CD14-positive monocyte (primary cell): ENCODE results near the gene EDARADD. TPM values are rescaled to one million over a fixed set of nuclear protein-coding genes. Genes with fewer than 3 reads are reported as not detected.

Experiments
- DNase-seq, 3 donors: peaks; one replicate each; pipeline ENCODE4 v3.0.0-alpha.2; 2011 to 2022
- H2AFZ ChIP-seq: 2 replicates; pipeline ENCODE4 v1.6.0; 2012; ENCODE audit warnings: mild to moderate bottlenecking, low read depth, low read length, inconsistent platforms; ENCODE audit not compliant: insufficient read depth, poor library complexity, severe bottlenecking
- H3K27ac ChIP-seq, 2 donors: 1 replicate in 1 of 2; 2 replicates in 1 of 2; pipeline ENCODE4 v1.5.1; 2012 to 2013; ENCODE audit warnings: low read length in 2 of 2, control low read depth in 1 of 2, inconsistent platforms in 1 of 2, low read depth in 1 of 2, mild to moderate bottlenecking in 1 of 2
- H3K27me3 ChIP-seq, 2 donors: one replicate each; pipeline versions ENCODE4 v1.6.0 to v1.6.1; 2011 to 2013; ENCODE audit warnings: low read length in 2 of 2; ENCODE audit not compliant: control insufficient read depth in 2 of 2, insufficient read depth in 2 of 2
- H3K36me3 ChIP-seq, 2 donors: replicated peaks in 1 of 2; 1 replicate in 1 of 2; 2 replicates in 1 of 2; pipeline versions ENCODE4 v1.5.1 to v1.6.1; 2012 to 2013; ENCODE audit warnings: low read length in 2 of 2, control low read depth in 1 of 2, inconsistent platforms in 1 of 2, mild to moderate bottlenecking in 1 of 2; ENCODE audit not compliant: insufficient read depth in 2 of 2, control insufficient read depth in 1 of 2
- H3K4me1 ChIP-seq, 2 donors: 1 replicate in 1 of 2; 2 replicates in 1 of 2; pipeline versions ENCODE4 v1.5.1 to v1.6.1; 2012 to 2013; ENCODE audit warnings: low read length in 2 of 2, control low read depth in 1 of 2, inconsistent platforms in 1 of 2, mild to moderate bottlenecking in 1 of 2, moderate library complexity in 1 of 2; ENCODE audit not compliant: insufficient read depth in 2 of 2, control insufficient read depth in 1 of 2
- H3K4me2 ChIP-seq: replicated peaks from 2 replicates; pipeline ENCODE3; 2012; ENCODE audit warnings: low read length, moderate library complexity, mild to moderate bottlenecking; ENCODE audit not compliant: poor library complexity, severe bottlenecking; ENCODE audit errors: extremely low read depth
- H3K4me3 ChIP-seq, 3 experiments: fragments of 200-600 bp in 1 of 3; sonication (generic) in 1 of 3; replicated peaks in 1 of 3; 1 replicate in 2 of 3; 2 replicates in 1 of 3; pipeline ENCODE4 v1.5.1; 2011 to 2013; ENCODE audit warnings: low read length in 3 of 3, mild to moderate bottlenecking in 3 of 3, control low read depth in 2 of 3, low read depth in 2 of 3, inconsistent platforms in 1 of 3, moderate library complexity in 1 of 3
- H3K79me2 ChIP-seq: 2 replicates; pipeline ENCODE4 v1.6.0; 2012; ENCODE audit warnings: mild to moderate bottlenecking, control low read depth, inconsistent platforms, low read length, moderate library complexity; ENCODE audit not compliant: insufficient read depth
- H3K9ac ChIP-seq: 2 replicates; pipeline ENCODE4 v1.6.0; 2017; ENCODE audit warnings: low read length, mild to moderate bottlenecking; ENCODE audit not compliant: insufficient read depth, poor library complexity, severe bottlenecking
- H3K9me3 ChIP-seq, 2 donors: replicated peaks in 1 of 2; 1 replicate in 1 of 2; 2 replicates in 1 of 2; pipeline versions ENCODE4 v1.5.1 to v1.6.1; 2012 to 2013; ENCODE audit warnings: low read length in 2 of 2, control low read depth in 1 of 2; ENCODE audit not compliant: control insufficient read depth in 1 of 2, insufficient read depth in 1 of 2
- H4K20me1 ChIP-seq: 2 replicates; pipeline ENCODE4 v1.6.0; 2012; ENCODE audit warnings: mild to moderate bottlenecking, low read length, control low read depth, moderate library complexity; ENCODE audit not compliant: insufficient read depth
- H3K27ac Mint-ChIP-seq, 7 donors: one replicate each; pipeline ENCODE4 v1.8.0; 2020; ENCODE audit warnings: mild to moderate bottlenecking in 7 of 7, mixed read lengths in 7 of 7, moderate library complexity in 6 of 7, inconsistent platforms in 2 of 7
- H3K27me3 Mint-ChIP-seq, 3 donors: one replicate each; pipeline ENCODE4 v1.8.0; 2021 to 2022; ENCODE audit warnings: low read depth in 3 of 3, mild to moderate bottlenecking in 3 of 3, mixed read lengths in 3 of 3, moderate library complexity in 3 of 3, inconsistent platforms in 1 of 3
- H3K36me3 Mint-ChIP-seq, 2 donors: one replicate each; pipeline ENCODE4 v1.8.0; 2020; ENCODE audit warnings: mixed read lengths in 2 of 2, inconsistent platforms in 1 of 2, mild to moderate bottlenecking in 1 of 2
- H3K4me1 Mint-ChIP-seq: one replicate; pipeline ENCODE4 v1.8.0; 2020; ENCODE audit warnings: mild to moderate bottlenecking, mixed read lengths
- H3K4me3 Mint-ChIP-seq, 2 donors: one replicate each; pipeline ENCODE4 v1.8.0; 2020; ENCODE audit warnings: mild to moderate bottlenecking in 2 of 2, mixed read lengths in 2 of 2, moderate library complexity in 1 of 2
- H3K9me3 Mint-ChIP-seq, 7 donors: one replicate each; pipeline ENCODE4 v1.8.0; 2020 to 2022; ENCODE audit warnings: mixed read lengths in 7 of 7, mild to moderate bottlenecking in 6 of 7, moderate library complexity in 6 of 7, inconsistent platforms in 2 of 7
- CTCF ChIP-seq: fragments of 200-600 bp; IDR thresholded peaks from one replicate; pipeline ENCODE4 v1.8.0; 2022; ENCODE audit warnings: antibody characterized with exemption, mild to moderate bottlenecking
- WGBS: methylation state at CpG from one replicate; pipeline ENCODE4 v1.1.5; 2013; ENCODE audit warnings: missing lambda C conversion rate; ENCODE audit not compliant: insufficient coverage; 5-methylcytosine and 5-hydroxymethylcytosine counted together
- intact Hi-C, 2 donors: fragments of 100-400 bp; cut with micrococcal nuclease; formaldehyde crosslinking; loops; one replicate each; pipeline versions ENCODE4 v1.15.0 to v1.15.1; 2023
- polyA plus RNA-seq, 3 donors: library from polyadenylated mRNA; depleted of rRNA in 1 of 3; unstranded in 2 of 3; stranded (reverse) in 1 of 3; fragments of 300-500 nt in 2 of 3; fragments of >200 nt in 1 of 3; fragmentation: Illumina TruSeq in 2 of 3; gene quantifications; 1 replicate in 2 of 3; 2 replicates in 1 of 3; pipeline ENCODE4 v1.2.3, GENCODE V29; 2012 to 2021

EDARADD gene
- polyA plus RNA-seq, 3 donors: not detected

GRCh38 chr1:236356141-236356540 lies 37.9 kb upstream of the EDARADD start:
- no peak overlapping the region for H3K27ac Mint-ChIP-seq
- no peak overlapping the region for H2AFZ ChIP-seq
- H3K4me2 ChIP-seq: no peak overlapping the region
- H3K9me3 ChIP-seq: peaks cover 0 to 4% of the 10 kb centered on the region in 2 donors
- intact Hi-C loops: no loop called here
- no peak overlapping the region for H3K4me3 Mint-ChIP-seq
- no peak for TF ChIP-seq CTCF
- no peak overlapping the region for H3K27ac ChIP-seq
- H3K4me1 Mint-ChIP-seq: no peaks in the 10 kb centered on the region
- H3K79me2 ChIP-seq: no peaks in the 10 kb centered on the region
- H3K27me3 ChIP-seq: no peaks in the 10 kb centered on the region
- H3K27me3 Mint-ChIP-seq: peaks cover 0 to 4% (median 0%) of the 10 kb centered on the region in 3 donors
- no peak for DNase-seq
- H4K20me1 ChIP-seq: no peaks in the 10 kb centered on the region
- no peak overlapping the region for H3K9ac ChIP-seq
- peaks cover 2 to 21% (median 19%) of the 10 kb centered on the region in 7 donors for H3K9me3 Mint-ChIP-seq
- H3K36me3 ChIP-seq: no peaks in the 10 kb centered on the region
- no peaks in the 10 kb centered on the region for H3K36me3 Mint-ChIP-seq
- H3K4me1 ChIP-seq: no peaks in the 10 kb centered on the region
- no peak overlapping the region for H3K4me3 ChIP-seq
- WGBS: 100% methylated on average over 1 of the region's 2 CpGs

GRCh38 chr1:236361909-236362590 lies 32.0 kb upstream of the EDARADD start:
- Mint-ChIP-seq H3K36me3 (no peaks in the 10 kb centered on the region), H3K9me3 (peaks cover 2 to 22% (median 19%) of the 10 kb centered on the region in 7 donors), H3K4me3 (no peak overlapping the region), H3K27me3 (peaks cover 2 to 3% (median 3%) of the 10 kb centered on the region in 3 donors), H3K4me1 (no peaks in the 10 kb centered on the region), H3K27ac (no peak overlapping the region)
- no peak overlapping the region for H2AFZ ChIP-seq
- TF ChIP-seq CTCF: no peak
- H3K36me3 ChIP-seq: no peaks in the 10 kb centered on the region
- H3K27ac ChIP-seq: no peak overlapping the region
- H4K20me1 ChIP-seq: no peaks in the 10 kb centered on the region
- no peaks in the 10 kb centered on the region for H3K4me1 ChIP-seq
- no peaks in the 10 kb centered on the region for H3K27me3 ChIP-seq
- no peak overlapping the region for H3K4me3 ChIP-seq
- no peak overlapping the region for H3K9ac ChIP-seq
- no peak for DNase-seq
- H3K4me2 ChIP-seq: no peak overlapping the region
- H3K9me3 ChIP-seq: peaks cover 0 to 4% of the 10 kb centered on the region in 2 donors
- no peaks in the 10 kb centered on the region for H3K79me2 ChIP-seq
- intact Hi-C loops: no loop called here
- 98% methylated on average over 4 of the region's 7 CpGs for WGBS
